Uterus (tissue), 2 donors: Measurements from ENCODE around the gene DYRK3.

Source experiments
- POLR2A ChIP-seq, 2 donors: fragments of 450-650 bp; IDR thresholded peaks; one replicate each; pipeline ENCODE4 v1.6.1; 2016; ENCODE audit warnings: antibody characterized with exemption in 2 of 2, mild to moderate bottlenecking in 1 of 2, moderate library complexity in 1 of 2
- TF ChIP-seq, protein P1 (sequence below), 4 experiments: fragments of 200-600 bp in 2 of 4; fragments of 450-650 bp in 2 of 4; sonication (generic) in 2 of 4; IDR thresholded peaks; one replicate each; pipeline ENCODE4 v1.5.1; 2016 to 2019; ENCODE audit warnings: antibody characterized with exemption in 4 of 4, mild to moderate bottlenecking in 2 of 4, moderate library complexity in 1 of 4

- TF ChIP-seq, protein P1, sequence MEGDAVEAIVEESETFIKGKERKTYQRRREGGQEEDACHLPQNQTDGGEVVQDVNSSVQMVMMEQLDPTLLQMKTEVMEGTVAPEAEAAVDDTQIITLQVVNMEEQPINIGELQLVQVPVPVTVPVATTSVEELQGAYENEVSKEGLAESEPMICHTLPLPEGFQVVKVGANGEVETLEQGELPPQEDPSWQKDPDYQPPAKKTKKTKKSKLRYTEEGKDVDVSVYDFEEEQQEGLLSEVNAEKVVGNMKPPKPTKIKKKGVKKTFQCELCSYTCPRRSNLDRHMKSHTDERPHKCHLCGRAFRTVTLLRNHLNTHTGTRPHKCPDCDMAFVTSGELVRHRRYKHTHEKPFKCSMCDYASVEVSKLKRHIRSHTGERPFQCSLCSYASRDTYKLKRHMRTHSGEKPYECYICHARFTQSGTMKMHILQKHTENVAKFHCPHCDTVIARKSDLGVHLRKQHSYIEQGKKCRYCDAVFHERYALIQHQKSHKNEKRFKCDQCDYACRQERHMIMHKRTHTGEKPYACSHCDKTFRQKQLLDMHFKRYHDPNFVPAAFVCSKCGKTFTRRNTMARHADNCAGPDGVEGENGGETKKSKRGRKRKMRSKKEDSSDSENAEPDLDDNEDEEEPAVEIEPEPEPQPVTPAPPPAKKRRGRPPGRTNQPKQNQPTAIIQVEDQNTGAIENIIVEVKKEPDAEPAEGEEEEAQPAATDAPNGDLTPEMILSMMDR (IDR thresholded peaks at IDR 0.05): no peak
- TF ChIP-seq POLR2A (IDR thresholded peaks at IDR 0.05): no peak
These were observed 59.1 kb downstream of the DYRK3 start for GRCh38 chr1:206694171-206695124.
